ENCODE measurements around the gene GARIN5A.

Gene GARIN5A

DNA sequence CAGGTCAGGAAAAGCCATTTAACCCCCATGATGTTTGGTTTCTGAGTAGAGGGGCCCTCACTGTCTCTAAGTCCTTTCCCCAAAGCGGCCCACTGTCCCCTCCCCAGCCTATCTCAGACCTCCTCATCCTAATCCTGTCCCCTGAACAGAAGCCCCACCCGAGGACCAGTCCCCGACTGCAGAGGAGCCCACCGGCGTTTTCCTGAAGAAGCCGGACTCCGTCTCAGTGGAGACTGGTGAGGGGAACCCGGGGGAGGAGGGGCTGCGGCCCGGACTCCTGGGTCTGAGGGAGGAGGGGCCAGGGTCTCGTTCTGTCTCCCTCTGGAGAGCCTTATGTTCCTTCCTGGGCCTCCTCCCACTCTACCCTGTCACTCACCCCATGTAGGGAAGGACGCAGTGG, 41.0 kb downstream of the GARIN5A start:
- Histone ChIP-seq H3K27me3 (ENCODE audit: low read depth) (no peaks in the 10 kb centered on the region), H3K36me3 (replicated peaks) (no peaks in the 10 kb centered on the region), H3K4me3 (no peak overlapping the region), H3K4me1 (peaks cover 8% of the 10 kb centered on the region), H3K9me3 (no peaks in the 10 kb centered on the region)
- in situ Hi-C loops (cut with MboI; ENCODE audit: low sequenced_read_pairs): no loop called here
- no peak for DNase-seq (ENCODE audit: low spot score in 2 of 2)

DNA sequence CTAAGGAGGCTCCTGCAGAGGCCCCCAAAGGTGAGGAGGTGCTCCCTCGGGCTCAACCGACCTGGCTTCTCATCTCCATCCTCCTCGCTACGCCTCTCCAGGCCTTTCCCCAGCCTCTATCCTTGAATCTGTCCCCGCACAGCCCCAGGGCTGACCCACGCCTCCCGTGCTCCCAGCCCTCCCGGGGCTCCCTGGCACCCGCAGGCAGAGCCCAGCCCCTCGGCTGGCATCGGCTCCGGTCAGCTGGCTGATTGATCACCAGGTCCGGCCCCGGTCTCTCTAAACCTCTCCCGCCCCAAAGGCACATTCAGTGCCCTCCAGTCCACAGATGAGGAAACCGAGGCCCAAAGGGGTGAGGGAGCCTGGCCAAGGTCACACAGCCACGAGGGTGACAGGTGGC, 41.4 kb downstream of the GARIN5A start:
- no peaks in the 10 kb centered on the region for H3K9me3 ChIP-seq
- DNase-seq (ENCODE audit: low spot score in 2 of 2): no peak
- H3K4me1 ChIP-seq: peaks cover 8% of the 10 kb centered on the region
- in situ Hi-C loops (cut with MboI; ENCODE audit: low sequenced_read_pairs): no loop called here
- H3K36me3 ChIP-seq (replicated peaks): no peaks in the 10 kb centered on the region
- no peaks in the 10 kb centered on the region for H3K27me3 ChIP-seq (ENCODE audit: low read depth)
- H3K4me3 ChIP-seq: no peak overlapping the region

DNA sequence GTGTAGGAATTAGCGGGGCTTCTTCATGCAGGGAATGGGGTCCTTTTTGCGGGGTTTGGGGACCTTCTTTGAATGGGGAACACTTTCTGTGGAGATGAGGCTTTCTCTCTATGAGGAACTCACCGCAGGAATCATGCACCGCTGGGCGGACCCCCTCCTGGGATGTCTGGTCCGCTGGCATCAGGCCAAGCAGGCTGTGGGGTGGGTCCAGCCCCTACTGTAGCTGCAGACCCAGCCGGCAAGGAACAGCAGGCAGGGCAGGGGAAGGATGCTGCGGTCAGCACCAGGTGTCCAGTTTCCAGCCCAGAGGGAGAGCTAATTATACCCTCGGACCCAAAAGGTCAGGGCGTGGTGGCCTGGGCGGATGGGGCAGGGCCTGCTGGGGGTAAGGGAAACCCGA, 42.1 kb downstream of the GARIN5A start:
- peaks cover 8% of the 10 kb centered on the region for H3K4me1 ChIP-seq
- H3K36me3 ChIP-seq (replicated peaks): no peaks in the 10 kb centered on the region
- H3K9me3 ChIP-seq: no peaks in the 10 kb centered on the region
- no peak for DNase-seq (ENCODE audit: low spot score in 2 of 2)
- no peak overlapping the region for H3K4me3 ChIP-seq
- in situ Hi-C loops (cut with MboI; ENCODE audit: low sequenced_read_pairs): no loop called here
- no peaks in the 10 kb centered on the region for H3K27me3 ChIP-seq (ENCODE audit: low read depth)

DNA sequence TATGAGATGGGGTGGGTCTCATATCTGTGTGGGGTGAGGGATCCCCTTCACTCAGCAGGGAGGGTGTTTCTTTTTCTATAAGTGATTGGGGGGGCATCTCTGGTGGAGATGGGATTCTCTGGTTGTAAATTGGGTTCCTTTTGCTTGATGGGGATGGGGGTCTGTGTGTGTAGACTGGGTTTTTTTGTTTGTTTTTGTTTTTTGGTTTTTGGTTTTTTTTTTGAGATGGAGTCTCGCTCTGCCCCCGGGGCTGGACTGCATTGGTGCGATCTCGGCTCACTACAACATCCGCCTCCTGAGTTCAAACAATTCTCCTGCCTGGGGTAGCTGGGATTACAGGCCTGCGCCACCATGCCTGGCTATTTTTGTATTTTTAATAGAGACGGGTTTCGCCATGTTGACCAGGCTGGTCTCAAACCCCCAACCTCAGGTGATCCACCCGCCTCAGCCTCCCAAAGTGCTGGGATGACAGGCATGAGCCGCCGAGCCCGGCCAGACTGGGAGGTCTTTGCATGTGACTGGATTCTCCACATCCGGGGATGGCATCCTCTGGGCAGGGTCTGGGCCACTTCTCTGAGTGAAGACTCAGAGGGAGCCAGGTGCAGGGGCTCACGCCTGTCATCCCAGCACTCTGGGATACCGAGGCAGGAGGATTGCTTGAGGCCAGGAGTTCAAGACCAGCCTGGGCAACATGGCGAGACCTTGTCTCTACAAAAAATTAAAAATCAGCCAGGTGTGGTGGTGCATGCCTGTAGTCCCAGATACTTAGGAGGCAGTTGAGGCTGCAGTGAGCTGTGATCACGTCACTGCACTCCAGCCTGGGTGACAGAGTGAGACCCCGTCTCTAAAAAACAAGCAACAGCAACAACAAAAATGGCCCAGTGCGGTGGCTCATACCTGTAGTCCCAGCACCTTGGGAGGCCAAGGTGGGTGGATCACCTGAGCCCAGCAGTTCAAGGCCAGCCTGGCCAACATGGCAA, 43.2 kb downstream of the GARIN5A start:
- no peaks in the 10 kb centered on the region for H3K27me3 ChIP-seq (ENCODE audit: low read depth)
- no peak overlapping the region for H3K4me3 ChIP-seq
- no peak for DNase-seq (ENCODE audit: low spot score in 2 of 2)
- no peaks in the 10 kb centered on the region for H3K36me3 ChIP-seq (replicated peaks)
- H3K4me1 ChIP-seq: peaks cover 8% of the 10 kb centered on the region
- in situ Hi-C loops (cut with MboI; ENCODE audit: low sequenced_read_pairs): no loop called here
- no peaks in the 10 kb centered on the region for H3K9me3 ChIP-seq

DNA sequence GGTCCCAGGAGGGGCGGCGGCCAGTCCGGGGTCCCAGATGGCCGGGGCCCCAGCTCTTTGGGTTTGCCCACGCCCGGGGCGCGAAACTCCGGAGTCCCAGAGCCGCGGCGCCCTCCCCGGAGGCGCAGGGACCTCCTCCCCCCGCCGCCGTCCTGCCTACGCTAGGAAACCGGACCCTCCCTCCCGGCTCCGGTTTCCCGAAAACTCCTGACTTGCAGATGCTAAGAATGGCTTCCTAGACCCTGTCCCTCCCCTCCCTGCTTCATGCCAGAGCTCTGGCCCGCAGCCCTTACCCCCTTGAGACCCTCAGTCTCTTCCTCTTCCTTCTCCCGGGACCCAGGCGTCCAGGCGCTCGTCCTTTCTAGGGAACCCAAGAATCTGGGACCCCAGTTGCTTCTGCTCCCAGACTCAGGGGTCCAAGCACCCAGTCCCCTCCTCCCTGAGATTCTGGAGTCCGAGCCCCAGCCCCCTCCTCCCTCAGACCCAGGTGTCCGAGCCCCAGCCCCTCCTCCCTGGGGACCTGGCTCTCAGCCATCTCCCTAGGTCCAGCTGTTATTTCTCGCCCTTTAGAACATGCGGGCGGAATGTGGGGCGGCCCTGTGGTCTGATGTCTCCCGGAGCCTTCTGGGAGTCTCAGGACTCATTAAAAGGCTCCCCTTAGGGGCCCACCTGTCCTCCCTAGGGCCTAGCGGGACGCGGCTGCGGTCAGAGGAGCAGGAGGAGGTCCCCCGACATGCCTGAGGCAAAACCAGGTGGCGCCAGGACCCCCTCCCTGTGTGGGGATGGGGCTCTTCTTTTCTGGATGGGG, 44.2 kb downstream of the GARIN5A start, which contains the start of gene MYBPC2:
Gene MYBPC2 (plus strand): TSS at position 672 of the 808 bp plus-strand sequence. CDS start 62 bp downstream, at position 734.
- H3K27me3 ChIP-seq (ENCODE audit: low read depth): no peaks in the 10 kb centered on the region
- no peaks in the 10 kb centered on the region for H3K9me3 ChIP-seq
- no peaks in the 10 kb centered on the region for H3K36me3 ChIP-seq (replicated peaks)
- peak within 1 kb of the TSS; percentile 44 for H3K4me3 ChIP-seq
- DNase-seq (ENCODE audit: low spot score in 2 of 2): peak in 1 of 2 experiments; percentile 45
- peaks cover 8% of the 10 kb centered on the region for H3K4me1 ChIP-seq
- in situ Hi-C loops (cut with MboI; ENCODE audit: low sequenced_read_pairs): no loop called here

- no peaks in the 10 kb centered on the region for H3K36me3 ChIP-seq (replicated peaks)
- in situ Hi-C loops (cut with MboI; ENCODE audit: low sequenced_read_pairs): no loop called here
- H3K27me3 ChIP-seq (ENCODE audit: low read depth): no peaks in the 10 kb centered on the region
- H3K9me3 ChIP-seq: no peaks in the 10 kb centered on the region
- DNase-seq (ENCODE audit: low spot score in 2 of 2): peak; percentile 64 to 90
- H3K4me3 ChIP-seq: peak overlapping the region; percentile 44
- H3K4me1 ChIP-seq: peaks cover 8% of the 10 kb centered on the region
Observed at GRCh38 chr19:50431343-50432220, 45.1 kb downstream of the GARIN5A start.

DNA sequence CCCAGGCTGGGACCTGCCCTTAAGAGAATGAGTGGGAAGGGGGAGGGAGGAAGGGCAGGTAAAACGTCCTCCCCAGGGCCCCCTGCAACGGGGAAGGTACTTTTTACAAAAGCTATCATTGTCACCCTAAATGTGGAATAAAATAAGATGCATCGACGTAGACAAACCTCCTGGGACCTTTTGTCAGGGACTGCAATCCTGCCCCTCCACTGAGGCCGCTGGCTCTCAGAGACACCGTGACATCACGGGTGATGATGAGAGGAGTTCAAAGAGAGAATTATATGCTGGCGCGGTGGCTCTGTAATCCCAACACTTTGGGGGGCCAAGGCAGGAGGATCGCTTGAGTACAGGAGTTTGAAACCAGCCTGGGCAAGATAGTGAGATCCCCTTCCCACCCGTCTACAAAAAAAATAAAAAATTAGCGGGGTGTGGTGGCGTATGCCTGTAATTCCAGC, 45.7 kb downstream of the GARIN5A start:
- Histone ChIP-seq H3K4me1 (peaks cover 8% of the 10 kb centered on the region), H3K9me3 (no peaks in the 10 kb centered on the region), H3K4me3 (peak overlapping the region; percentile 44), H3K27me3 (ENCODE audit: low read depth) (no peaks in the 10 kb centered on the region), H3K36me3 (replicated peaks) (no peaks in the 10 kb centered on the region)
- no peak for DNase-seq (ENCODE audit: low spot score in 2 of 2)
- in situ Hi-C loops (cut with MboI; ENCODE audit: low sequenced_read_pairs): no loop called here

DNA sequence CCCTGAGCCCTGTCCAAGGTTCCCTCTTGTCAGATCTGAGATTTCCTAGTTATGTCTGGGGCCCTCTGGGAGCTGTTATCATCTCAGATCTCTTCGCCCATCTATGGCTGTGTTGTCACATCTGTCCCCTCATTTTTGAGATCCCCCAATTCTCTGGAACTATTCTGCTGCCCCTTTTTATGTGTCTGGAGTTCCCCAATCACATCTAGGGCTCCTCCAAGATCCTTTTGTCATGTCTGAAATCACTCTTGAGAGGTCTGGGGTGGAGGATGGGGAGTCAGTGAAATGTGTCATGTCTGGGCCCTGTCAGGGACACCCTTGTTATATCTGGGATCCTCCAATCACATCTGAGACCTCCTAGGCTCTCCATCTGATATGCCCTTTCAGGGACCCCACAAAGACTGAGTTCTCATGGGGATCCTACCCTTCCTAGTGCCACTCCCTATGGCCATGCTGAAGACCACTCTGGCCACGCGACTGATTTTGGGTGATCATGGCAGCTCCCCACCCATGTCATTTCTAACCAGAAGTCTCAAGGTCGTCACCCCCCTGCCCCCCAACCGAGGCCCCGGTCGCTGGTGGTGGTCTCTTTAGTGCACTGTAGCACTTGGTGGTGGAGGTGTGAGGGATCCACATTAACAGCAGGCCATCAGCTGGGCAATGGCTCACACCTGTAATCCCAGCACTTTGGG, 47.7 kb downstream of the GARIN5A start:
- H3K9me3 ChIP-seq: no peaks in the 10 kb centered on the region
- no peaks in the 10 kb centered on the region for H3K27me3 ChIP-seq (ENCODE audit: low read depth)
- peaks cover 8% of the 10 kb centered on the region for H3K4me1 ChIP-seq
- no peaks in the 10 kb centered on the region for H3K36me3 ChIP-seq (replicated peaks)
- no peak for DNase-seq (ENCODE audit: low spot score in 2 of 2)
- in situ Hi-C loops (cut with MboI; ENCODE audit: low sequenced_read_pairs): no loop called here
- H3K4me3 ChIP-seq: no peak overlapping the region

DNA sequence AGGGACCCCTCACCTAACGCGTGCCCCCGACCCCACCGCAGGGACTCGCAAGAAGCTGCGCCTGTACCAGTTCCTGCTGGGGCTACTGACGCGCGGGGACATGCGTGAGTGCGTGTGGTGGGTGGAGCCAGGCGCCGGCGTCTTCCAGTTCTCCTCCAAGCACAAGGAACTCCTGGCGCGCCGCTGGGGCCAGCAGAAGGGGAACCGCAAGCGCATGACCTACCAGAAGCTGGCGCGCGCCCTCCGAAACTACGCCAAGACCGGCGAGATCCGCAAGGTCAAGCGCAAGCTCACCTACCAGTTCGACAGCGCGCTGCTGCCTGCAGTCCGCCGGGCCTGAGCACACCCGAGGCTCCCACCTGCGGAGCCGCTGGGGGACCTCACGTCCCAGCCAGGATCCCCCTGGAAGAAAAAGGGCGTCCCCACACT, 48.6 kb downstream of the GARIN5A start:
- Histone ChIP-seq H3K9me3 (no peaks in the 10 kb centered on the region), H3K36me3 (replicated peaks) (no peaks in the 10 kb centered on the region), H3K4me3 (no peak overlapping the region), H3K4me1 (peaks cover 8% of the 10 kb centered on the region), H3K27me3 (ENCODE audit: low read depth) (no peaks in the 10 kb centered on the region)
- DNase-seq (ENCODE audit: low spot score in 2 of 2): no peak
- in situ Hi-C loops (cut with MboI; ENCODE audit: low sequenced_read_pairs): no loop called here

DNA sequence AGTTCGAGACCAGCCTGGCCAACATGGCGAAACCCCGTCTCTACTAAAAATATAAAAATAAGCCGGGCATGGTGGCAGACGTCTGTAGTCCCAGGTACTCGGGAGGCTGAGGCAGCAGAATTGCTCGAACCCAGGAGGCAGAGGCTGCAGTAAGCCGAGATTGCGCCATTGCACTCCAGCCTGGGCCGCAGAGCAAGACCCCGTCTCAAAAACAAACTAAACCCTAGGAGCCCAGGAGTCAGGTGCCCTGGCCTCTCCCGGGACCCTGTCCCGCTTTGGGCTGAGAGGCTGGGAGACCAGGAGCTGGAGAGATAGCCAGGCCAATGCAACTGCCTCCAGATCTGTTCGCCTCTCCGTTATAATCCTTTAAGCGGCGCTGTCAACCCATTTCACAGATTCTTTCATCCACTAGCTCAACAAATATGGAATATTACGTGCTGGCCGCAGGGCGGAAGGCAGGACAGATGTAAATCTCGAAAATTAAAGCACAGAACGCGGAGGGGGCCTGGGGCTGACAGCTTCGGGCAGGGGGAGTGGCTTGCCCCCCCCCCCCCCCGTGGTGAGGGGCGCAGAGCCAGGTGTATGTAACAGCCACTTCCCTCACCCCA, 49.2 kb downstream of the GARIN5A start:
- DNase-seq (ENCODE audit: low spot score in 2 of 2): no peak
- H3K36me3 ChIP-seq (replicated peaks): no peaks in the 10 kb centered on the region
- H3K4me3 ChIP-seq: no peak overlapping the region
- H3K4me1 ChIP-seq: peaks cover 7% of the 10 kb centered on the region
- in situ Hi-C loops (cut with MboI; ENCODE audit: low sequenced_read_pairs): no loop called here
- no peaks in the 10 kb centered on the region for H3K27me3 ChIP-seq (ENCODE audit: low read depth)
- H3K9me3 ChIP-seq: no peaks in the 10 kb centered on the region

GRCh38 chr19:50425581-50425980, 51.1 kb downstream of the GARIN5A start:
- Histone ChIP-seq H3K27me3 (ENCODE audit: low read depth) (no peaks in the 10 kb centered on the region), H3K36me3 (replicated peaks) (no peaks in the 10 kb centered on the region), H3K9me3 (no peaks in the 10 kb centered on the region), H3K4me3 (no peak overlapping the region), H3K4me1 (no peaks in the 10 kb centered on the region)
- DNase-seq (ENCODE audit: low spot score in 2 of 2): no peak
- in situ Hi-C loops (cut with MboI; ENCODE audit: low sequenced_read_pairs): no loop called here

- Histone ChIP-seq H3K27me3 (ENCODE audit: low read depth) (no peaks in the 10 kb centered on the region), H3K9me3 (no peaks in the 10 kb centered on the region), H3K4me3 (no peak overlapping the region), H3K36me3 (replicated peaks) (no peaks in the 10 kb centered on the region), H3K4me1 (no peaks in the 10 kb centered on the region)
- DNase-seq (ENCODE audit: low spot score in 2 of 2): no peak
- in situ Hi-C loops (cut with MboI; ENCODE audit: low sequenced_read_pairs): no loop called here
Observed at GRCh38 chr19:50423279-50424113, 53.2 kb downstream of the GARIN5A start.
